H1 (cell line): ENCODE results near the gene TNIK.

Experiments
- CREB1 ChIP-seq: IDR thresholded peaks from 2 replicates; pipeline ENCODE4 v1.6.1; 2012; ENCODE audit warnings: inconsistent platforms
- EZH2 ChIP-seq: fragments of 200-600 bp; sonication (generic); IDR thresholded peaks from 2 replicates; pipeline ENCODE4 v1.7.1; 2012; ENCODE audit warnings: low read depth, mild to moderate bottlenecking, moderate library complexity, low read length, inconsistent platforms; ENCODE audit not compliant: severe bottlenecking
- JUN ChIP-seq: IDR thresholded peaks from 2 replicates; pipeline ENCODE4 v1.6.1; 2011; ENCODE audit warnings: low read depth, mild to moderate bottlenecking, improper control_type of control experiment, low read length
- RFX5 ChIP-seq: IDR thresholded peaks from 2 replicates; pipeline ENCODE4 v1.6.1; 2011; ENCODE audit warnings: low read depth, low read length, improper control_type of control experiment, borderline replicate concordance
- SUZ12 ChIP-seq: fragments of 200-600 bp; sonication (generic); IDR thresholded peaks from 2 replicates; pipeline ENCODE4 v1.6.1; 2012; ENCODE audit warnings: mild to moderate bottlenecking, inconsistent platforms, low read length, moderate library complexity, mixed read lengths
- TF ChIP-seq, protein P1 (sequence below), 3 experiments: IDR thresholded peaks; 1 replicate in 2 of 3; 2 replicates in 1 of 3; pipeline versions ENCODE4 v1.5.1 to v1.6.1; 2011; ENCODE audit warnings: low read length in 3 of 3, mild to moderate bottlenecking in 3 of 3, inconsistent platforms in 2 of 3, low read depth in 1 of 3, moderate library complexity in 1 of 3; ENCODE audit not compliant: insufficient read depth in 1 of 3; ENCODE audit errors: control extremely low read depth in 1 of 3

DNA sequence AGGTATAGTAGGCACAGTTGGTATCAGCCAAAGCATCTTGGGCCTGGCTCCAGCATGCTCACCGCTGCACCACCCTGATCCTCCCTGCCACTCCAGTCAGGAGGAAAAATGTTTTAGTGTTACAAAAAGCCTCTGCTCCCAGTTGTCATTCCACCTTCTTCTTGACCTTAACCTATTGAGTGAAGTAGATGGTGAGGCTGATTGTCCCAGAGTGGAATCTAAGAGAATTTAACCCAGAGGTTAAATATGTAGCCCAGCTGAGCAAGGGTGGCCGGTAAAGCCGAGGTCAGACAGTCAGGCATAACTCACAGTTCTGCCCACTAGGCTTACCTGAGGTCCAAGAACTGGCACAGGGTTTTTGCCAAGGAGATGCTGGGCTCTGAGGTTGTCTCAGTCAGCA, 30.7 kb upstream of the TNIK start:
- TF ChIP-seq JUN (no peak), RFX5 (no peak), CREB1 (no peak), EZH2 (no peak), SUZ12 (no peak)
- TF ChIP-seq, protein P1, sequence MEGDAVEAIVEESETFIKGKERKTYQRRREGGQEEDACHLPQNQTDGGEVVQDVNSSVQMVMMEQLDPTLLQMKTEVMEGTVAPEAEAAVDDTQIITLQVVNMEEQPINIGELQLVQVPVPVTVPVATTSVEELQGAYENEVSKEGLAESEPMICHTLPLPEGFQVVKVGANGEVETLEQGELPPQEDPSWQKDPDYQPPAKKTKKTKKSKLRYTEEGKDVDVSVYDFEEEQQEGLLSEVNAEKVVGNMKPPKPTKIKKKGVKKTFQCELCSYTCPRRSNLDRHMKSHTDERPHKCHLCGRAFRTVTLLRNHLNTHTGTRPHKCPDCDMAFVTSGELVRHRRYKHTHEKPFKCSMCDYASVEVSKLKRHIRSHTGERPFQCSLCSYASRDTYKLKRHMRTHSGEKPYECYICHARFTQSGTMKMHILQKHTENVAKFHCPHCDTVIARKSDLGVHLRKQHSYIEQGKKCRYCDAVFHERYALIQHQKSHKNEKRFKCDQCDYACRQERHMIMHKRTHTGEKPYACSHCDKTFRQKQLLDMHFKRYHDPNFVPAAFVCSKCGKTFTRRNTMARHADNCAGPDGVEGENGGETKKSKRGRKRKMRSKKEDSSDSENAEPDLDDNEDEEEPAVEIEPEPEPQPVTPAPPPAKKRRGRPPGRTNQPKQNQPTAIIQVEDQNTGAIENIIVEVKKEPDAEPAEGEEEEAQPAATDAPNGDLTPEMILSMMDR (IDR thresholded peaks at IDR 0.05; ENCODE audit: control extremely low read depth in 1 of 3, insufficient read depth in 1 of 3, low read depth in 1 of 3, low read length in 3 of 3), result no peak
